SK-N-MC (cell line): ENCODE results near the gene CPNE5.

Experiments used
- DNase-seq: peaks from one replicate; pipeline ENCODE4 v3.0.0-alpha.2; 2011; ENCODE audit warnings: low read depth, low spot score
- H3K27ac ChIP-seq: fragments of 200-600 bp; sonication (generic); 2 replicates; pipeline ENCODE4 v1.5.1; 2016; ENCODE audit warnings: mixed run types
- H3K36me3 ChIP-seq: fragments of 200-600 bp; sonication (generic); 2 replicates; pipeline ENCODE4 v1.6.1; 2017; ENCODE audit warnings: antibody characterized with exemption, low read length, mixed read lengths; ENCODE audit not compliant: insufficient read depth
- H3K4me3 ChIP-seq: fragments of 200-600 bp; sonication (generic); 2 replicates; pipeline ENCODE4 v1.5.1; 2016
- H3K9ac ChIP-seq: fragments of 200-600 bp; sonication (generic); 2 replicates; pipeline ENCODE4 v1.8.0; 2017; ENCODE audit warnings: mixed run types, mixed read lengths; ENCODE audit not compliant: insufficient read length
- H3K9me3 ChIP-seq: fragments of 200-600 bp; sonication (generic); 2 replicates; pipeline ENCODE4 v1.6.1; 2017; ENCODE audit warnings: low read depth, mild to moderate bottlenecking, antibody characterized with exemption, low read length, moderate library complexity, mixed read lengths
- EZH2 ChIP-seq: fragments of 200-600 bp; sonication (generic); IDR thresholded peaks from one replicate; pipeline ENCODE4 v1.6.1; 2017; ENCODE audit warnings: antibody characterized with exemption
- FOXP2 ChIP-seq: optimal IDR thresholded peaks from 2 replicates; pipeline ENCODE3; 2011; ENCODE audit warnings: mild to moderate bottlenecking, moderate library complexity; ENCODE audit not compliant: insufficient read depth; ENCODE audit errors: extremely low read length, control extremely low read depth
- POLR2AphosphoS5 ChIP-seq: IDR thresholded peaks from 2 replicates; pipeline ENCODE4 v1.6.1; 2012; ENCODE audit warnings: mild to moderate bottlenecking, low read depth, low read length, borderline replicate concordance

Gene CPNE5

GRCh38 chr6:36698871-36699271 is 140.4 kb downstream of the CPNE5 start:
- TF ChIP-seq POLR2AphosphoS5 = no peak
- Histone ChIP-seq H3K4me3 (no peak overlapping the region), H3K9ac (no peak overlapping the region), H3K36me3 (no peaks in the 10 kb centered on the region), H3K9me3 (no peaks in the 10 kb centered on the region), H3K27ac (no peak overlapping the region)
- DNase-seq = no peak

- no peak for TF ChIP-seq EZH2
- no peak for TF ChIP-seq POLR2AphosphoS5
- TF ChIP-seq FOXP2 = no peak
- no peaks in the 10 kb centered on the region for H3K36me3 ChIP-seq
- H3K9ac ChIP-seq = no peak overlapping the region
- no peak overlapping the region for H3K4me3 ChIP-seq
- H3K9me3 ChIP-seq = no peaks in the 10 kb centered on the region
- H3K27ac ChIP-seq = no peak overlapping the region
- no peak for DNase-seq
These were observed 141.0 kb downstream of the CPNE5 start for GRCh38 chr6:36698196-36698595.

GRCh38 chr6:36697481-36697903 is 141.8 kb downstream of the CPNE5 start, which contains the start of gene RAB44:
RAB44 (plus strand) TSS chr6:36697826; CDS start chr6:36704236, 6,410 bp downstream.
- Histone ChIP-seq H3K4me3 (no peak within 1 kb of the TSS), H3K9ac (no peak within 1 kb of the TSS), H3K9me3 (no peaks in the 10 kb centered on the region), H3K36me3 (no peaks in the 10 kb centered on the region), H3K27ac (no peak within 1 kb of the TSS)
- DNase-seq = no peak
- no peak for TF ChIP-seq FOXP2

GRCh38 chr6:36695414-36695813 is 143.8 kb downstream of the CPNE5 start:
- Histone ChIP-seq H3K4me3 (no peak overlapping the region), H3K27ac (no peak overlapping the region), H3K9ac (no peak overlapping the region), H3K36me3 (no peaks in the 10 kb centered on the region), H3K9me3 (no peaks in the 10 kb centered on the region)
- TF ChIP-seq POLR2AphosphoS5 = no peak
- no peak for DNase-seq

GRCh38 chr6:36694616-36695015 is 144.6 kb downstream of the CPNE5 start:
- Histone ChIP-seq H3K4me3 (no peak overlapping the region), H3K9ac (no peak overlapping the region), H3K36me3 (no peaks in the 10 kb centered on the region), H3K9me3 (no peaks in the 10 kb centered on the region), H3K27ac (no peak overlapping the region)
- DNase-seq = no peak
- TF ChIP-seq FOXP2 (no peak), EZH2 (no peak), POLR2AphosphoS5 (no peak)

- no peak overlapping the region for H3K4me3 ChIP-seq
- H3K27ac ChIP-seq = no peak overlapping the region
- no peak for DNase-seq
- H3K36me3 ChIP-seq = no peaks in the 10 kb centered on the region
- no peak overlapping the region for H3K9ac ChIP-seq
- no peaks in the 10 kb centered on the region for H3K9me3 ChIP-seq
- TF ChIP-seq POLR2AphosphoS5 (no peak), EZH2 (no peak), FOXP2 (no peak)
These were observed 146.2 kb downstream of the CPNE5 start for GRCh38 chr6:36692861-36693702.

GRCh38 chr6:36692220-36692619 is 147.0 kb downstream of the CPNE5 start:
- no peak overlapping the region for H3K27ac ChIP-seq
- H3K9me3 ChIP-seq = no peaks in the 10 kb centered on the region
- H3K9ac ChIP-seq = no peak overlapping the region
- no peaks in the 10 kb centered on the region for H3K36me3 ChIP-seq
- no peak for DNase-seq
- H3K4me3 ChIP-seq = no peak overlapping the region
- TF ChIP-seq FOXP2 (no peak), POLR2AphosphoS5 (no peak), EZH2 (no peak)

- H3K36me3 ChIP-seq = no peaks in the 10 kb centered on the region
- H3K4me3 ChIP-seq = no peak overlapping the region
- TF ChIP-seq EZH2 (no peak), FOXP2 (no peak), POLR2AphosphoS5 (no peak)
- no peak for DNase-seq
- no peak overlapping the region for H3K9ac ChIP-seq
- no peak overlapping the region for H3K27ac ChIP-seq
- no peaks in the 10 kb centered on the region for H3K9me3 ChIP-seq
These were observed 147.6 kb downstream of the CPNE5 start for GRCh38 chr6:36691612-36692011.

GRCh38 chr6:36691011-36691410 is 148.2 kb downstream of the CPNE5 start:
- H3K27ac ChIP-seq = no peak overlapping the region

More at GRCh38 chr6:36691011-36691410, 148.2 kb downstream of the CPNE5 start:
- no peak overlapping the region for H3K9ac ChIP-seq
- no peak for DNase-seq
- no peaks in the 10 kb centered on the region for H3K36me3 ChIP-seq
- no peak overlapping the region for H3K4me3 ChIP-seq
- TF ChIP-seq EZH2 (no peak), FOXP2 (no peak), POLR2AphosphoS5 (no peak)
- no peaks in the 10 kb centered on the region for H3K9me3 ChIP-seq
